GM18858 (cell line): ENCODE results near the gene C1orf21.

ENCODE experiments used
- ATAC-seq: cut with Tn5 transposase; IDR thresholded peaks from one replicate; pipeline ENCODE4 v1.9.1; 2021; ENCODE audit not compliant: unreplicated experiment

The C1orf21 gene

DNA sequence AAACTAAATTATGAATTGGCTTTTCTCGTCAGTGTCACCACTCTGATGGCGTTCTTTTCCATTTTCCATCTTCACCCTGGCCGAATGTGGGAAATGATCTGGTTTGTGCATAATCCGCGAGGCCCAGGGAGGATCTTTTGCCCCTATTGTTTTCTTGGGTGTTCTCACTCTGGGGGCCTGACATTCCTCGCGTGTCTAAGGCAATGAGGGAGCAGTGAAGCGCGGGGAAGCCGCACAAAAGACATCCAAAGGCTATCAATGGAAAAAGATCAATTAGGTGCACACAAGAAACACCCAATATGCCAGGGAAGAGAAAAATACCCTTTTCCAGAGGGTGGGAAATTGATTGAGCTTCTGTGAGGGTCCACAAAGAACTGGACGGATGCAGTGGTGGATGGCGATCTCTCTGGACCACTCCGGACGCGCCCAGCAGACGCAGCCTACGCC lies 941 bp upstream of the C1orf21 start:
- no peak for ATAC-seq

DNA sequence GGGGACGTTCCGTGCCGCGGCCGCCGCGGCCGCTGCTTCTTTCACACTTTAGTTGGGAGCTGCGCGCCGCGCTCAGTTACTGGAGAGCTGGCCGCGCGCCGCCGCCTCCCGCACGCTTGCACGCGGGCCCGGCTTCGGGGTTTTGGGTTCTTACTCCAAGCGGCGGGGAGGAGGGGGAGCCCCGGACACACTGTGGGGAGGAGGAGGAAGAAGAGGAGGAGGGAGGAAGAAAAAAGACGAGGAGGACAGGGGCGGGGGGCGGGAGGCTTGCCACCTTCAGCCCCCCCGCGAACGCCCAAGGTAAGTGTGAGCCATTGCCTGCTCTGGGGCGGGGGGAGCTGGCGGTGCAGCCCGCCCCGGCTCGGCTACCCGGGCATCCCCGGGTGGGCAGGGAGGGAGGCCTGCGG lies 243 bp downstream of the C1orf21 start:
- peak; percentile 31 for ATAC-seq

DNA sequence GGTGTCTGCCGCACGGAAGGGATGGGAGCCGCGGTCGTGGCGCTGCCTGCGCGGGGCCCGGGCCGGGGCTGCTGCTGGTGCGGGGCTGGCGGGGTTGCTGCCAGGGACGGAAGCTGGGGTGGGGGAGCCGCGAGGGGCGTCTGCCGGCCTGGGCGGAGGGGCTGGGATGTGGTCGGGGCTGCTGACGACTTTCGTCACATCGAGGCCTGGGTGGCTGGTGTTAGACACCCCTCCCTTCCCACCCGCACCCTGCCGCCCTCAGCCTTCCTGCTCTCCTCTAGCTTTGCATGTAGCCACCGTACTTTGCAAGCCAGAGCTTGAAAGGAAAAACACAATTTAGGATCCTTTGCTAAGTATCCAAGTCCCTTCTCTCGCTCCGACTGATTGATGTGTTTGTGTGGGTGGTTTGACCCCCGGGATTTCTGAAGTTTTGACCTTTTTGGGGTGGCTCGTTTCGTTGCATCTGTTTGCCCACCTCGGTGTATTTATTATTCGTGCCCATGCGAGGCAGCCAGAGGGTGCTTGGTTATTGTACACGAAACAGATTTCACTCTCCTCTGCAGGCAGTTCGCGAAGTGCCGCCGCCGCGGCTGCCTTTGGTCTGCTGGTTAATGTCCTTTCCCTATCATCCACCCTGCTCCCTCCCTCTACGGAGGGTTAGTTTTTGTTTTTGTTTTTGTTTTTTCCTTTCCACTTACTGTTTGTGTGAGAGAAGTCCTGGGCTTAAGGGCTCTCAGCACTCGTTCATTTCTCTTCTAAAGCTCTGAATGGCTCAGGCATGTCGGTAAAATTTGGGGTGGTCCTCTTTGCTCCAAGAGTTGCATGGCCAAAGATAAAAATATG lies 868 bp downstream of the C1orf21 start:
- ATAC-seq: no peak

DNA sequence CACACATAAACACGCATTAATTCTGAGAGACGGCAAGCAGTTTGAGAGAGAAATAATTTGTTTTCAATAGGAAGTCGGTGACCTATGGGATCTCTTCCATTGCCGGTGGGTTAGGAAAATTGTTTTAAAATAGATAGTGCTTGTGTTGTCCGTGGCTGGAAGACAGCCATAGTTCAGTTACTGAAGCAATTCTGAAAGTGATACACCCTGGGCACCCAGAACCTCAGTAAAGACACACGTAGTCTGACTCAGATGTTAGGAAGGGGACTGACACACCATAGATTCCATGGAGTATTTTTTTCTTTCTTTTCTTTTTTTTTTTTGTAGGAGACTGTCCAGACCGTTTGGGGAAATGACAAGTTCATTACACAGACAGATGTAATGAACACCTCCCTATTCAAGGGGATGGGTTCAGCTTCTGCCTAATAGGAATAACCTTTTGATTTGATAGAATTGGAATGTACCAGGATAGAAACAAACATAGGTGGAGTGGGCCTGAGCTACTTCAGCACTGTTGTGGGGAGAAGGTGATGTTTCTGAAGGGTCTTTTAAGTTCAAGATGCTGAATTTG lies 1.6 kb downstream of the C1orf21 start:
- no peak for ATAC-seq

DNA sequence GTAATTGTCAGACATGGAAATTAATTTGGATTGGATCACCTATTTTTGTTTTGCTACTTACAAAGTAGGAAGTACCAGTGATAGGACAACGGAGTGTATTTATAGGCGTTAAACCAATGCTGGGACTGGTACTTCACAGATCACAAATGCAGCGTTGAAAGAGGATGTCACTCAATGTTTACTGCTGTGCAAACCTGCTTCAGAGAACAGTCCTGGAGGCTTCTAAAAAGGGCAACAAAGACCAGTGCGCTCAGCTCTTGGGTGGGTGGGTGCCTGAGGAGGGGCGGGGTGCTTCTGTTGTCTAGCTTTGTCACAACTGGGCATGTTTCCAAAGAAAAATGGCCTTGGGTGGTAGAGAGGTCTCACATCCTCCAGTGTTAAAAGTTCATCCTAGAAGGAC lies 2.1 kb downstream of the C1orf21 start:
- no peak for ATAC-seq

DNA sequence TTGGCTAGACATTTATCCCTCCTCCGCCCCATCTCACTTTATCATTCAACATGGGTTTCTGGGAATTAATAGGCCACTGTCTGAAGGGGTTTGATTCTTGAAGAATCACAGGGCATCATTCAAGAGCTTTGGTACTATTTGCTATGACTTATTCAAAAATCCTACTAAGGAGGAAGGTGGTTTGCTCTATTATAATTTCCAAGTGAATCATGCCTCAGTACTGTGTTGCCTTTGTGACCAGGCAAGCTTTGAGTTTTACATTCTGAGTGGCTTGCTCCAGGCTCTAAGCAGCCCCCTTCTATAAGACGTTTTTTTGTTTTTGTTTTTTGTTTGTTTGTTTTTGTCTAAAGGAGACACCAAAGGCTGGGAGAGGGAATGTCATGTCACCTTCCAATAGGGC lies 2.6 kb downstream of the C1orf21 start:
- ATAC-seq: no peak

DNA sequence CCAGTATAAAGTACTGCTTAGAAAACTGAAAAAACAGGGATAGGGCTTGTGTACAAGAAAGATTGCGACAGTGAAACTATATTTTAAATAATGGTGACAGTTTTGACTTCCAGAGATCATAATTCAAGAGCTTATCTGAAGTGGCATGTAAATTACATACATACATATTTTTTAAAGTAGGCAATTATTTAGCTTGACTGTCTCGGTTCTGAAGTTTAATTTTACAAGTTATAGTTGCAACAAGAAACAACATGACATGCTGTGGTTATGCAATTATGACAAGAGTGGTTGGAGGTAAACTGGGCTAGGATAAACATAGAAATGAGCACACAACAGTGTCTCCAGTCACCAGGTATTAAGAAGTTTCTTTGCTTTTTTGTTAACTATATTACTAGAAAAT lies 4.1 kb downstream of the C1orf21 start:
- ATAC-seq: no peak

DNA sequence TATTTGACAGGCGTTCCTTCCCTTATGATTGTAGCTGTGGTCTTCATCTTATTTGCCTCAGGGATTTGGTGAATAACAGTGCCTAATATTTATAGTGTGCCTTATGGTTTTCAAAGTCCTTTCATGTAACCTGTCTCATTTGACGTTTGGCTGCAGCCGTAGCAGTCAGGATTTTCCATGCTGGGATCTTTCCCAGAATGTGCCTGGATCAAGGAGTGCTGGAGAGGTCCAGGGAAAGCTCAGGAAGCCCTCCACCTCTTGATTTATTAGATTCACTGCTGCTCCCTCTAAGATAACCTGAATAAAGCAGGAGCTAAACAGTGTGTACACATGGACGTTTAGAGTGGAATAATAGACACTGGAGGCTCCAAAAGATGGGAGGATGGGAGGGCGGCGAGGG lies 5.2 kb downstream of the C1orf21 start:
- no peak for ATAC-seq

DNA sequence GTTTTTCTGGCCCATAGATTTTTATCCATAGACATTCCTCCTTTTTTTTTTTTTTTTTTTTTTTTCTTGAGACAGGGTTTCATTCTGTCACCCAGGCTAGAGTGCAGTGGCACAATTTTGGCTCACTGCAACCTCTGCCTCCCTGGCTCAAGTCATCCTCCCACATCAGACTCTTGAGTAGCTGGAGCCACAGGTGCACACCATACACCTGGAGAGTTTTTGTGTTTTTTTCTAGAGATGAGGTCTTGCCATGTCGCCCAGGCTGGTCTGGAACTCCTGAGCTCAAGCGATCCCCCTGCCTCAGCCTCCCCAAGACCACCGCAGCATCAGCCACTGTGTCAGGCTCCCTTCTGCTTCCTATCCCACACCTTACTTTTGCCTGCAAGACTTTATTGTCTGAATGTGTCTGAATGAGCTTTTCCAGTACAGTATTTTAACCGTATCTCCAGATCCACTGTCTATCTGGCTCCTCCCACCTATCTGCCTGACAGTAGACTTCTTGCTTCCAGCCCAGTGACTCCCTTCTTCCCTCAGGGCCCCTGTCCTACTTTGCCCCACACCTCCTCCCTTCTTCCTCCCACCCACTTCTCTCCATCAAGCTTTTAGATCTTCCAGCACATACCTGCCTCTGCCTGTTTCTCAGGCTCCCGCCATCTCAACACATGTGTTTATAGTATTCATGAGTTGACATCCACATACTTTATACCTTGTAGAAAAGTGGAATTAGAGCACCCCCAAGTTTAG lies 6.1 kb downstream of the C1orf21 start:
- ATAC-seq: no peak

DNA sequence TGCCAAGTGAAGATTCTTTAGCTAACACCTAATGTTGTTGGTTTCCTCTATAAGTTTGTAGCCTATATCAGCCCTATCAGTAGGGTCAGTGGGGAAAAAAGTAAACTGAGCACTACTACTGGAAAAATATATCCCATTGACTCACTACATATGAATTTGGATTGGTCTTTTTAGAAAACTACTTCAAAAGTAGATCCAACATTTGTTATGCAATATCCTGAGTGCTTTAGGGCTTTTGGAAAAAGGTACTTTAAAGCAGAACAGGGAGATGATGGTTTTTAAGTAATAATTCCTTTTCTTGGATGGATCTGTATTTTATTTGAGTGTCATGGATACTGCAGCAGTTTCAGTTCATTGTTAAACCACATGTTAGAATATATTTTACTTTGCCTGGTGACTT lies 7.1 kb downstream of the C1orf21 start:
- no peak for ATAC-seq

DNA sequence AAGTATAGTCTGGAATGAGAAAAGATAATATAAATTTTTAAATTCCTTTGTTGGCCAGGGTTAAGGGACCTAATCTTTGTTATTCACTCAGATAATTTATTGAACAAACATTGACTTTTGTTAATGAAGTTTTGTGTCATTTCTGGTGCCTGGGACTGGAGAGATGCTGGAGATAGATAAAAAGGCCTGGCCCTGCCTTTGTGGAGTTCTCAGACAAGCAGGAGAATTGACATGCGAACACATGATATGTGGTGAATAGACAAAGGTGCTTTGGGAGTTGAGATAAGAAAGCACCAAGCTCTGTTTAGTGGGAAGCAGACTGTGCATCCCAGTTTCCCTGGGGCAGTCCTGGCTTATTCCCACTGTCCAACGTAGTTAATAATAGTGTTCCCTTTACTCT lies 8.5 kb downstream of the C1orf21 start:
- ATAC-seq: no peak

DNA sequence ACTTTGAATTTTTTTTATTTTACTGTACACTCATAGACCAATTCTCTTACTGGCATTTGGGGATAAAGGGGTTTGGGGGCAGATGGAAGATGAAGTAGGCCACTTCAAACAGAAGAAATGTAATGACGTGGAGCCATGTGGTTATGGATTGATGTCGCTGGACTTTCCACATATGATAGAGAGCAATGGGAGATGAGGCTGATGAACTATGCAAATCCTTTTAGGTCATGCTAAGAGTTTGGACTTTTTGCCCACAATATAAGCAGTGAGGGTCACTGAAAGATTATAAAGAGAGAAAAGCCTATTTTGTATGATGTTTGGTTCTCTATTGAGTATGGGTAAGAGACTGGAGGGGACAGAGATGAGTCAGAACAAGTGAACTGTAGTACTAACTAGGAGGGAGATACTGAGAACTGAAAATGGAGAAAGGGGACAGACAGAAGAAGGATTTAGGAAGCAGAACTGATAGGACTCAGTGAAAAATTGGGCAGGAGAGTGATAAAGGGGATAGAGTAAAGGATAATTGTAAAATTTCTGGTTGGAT lies 9.2 kb downstream of the C1orf21 start:
- no peak for ATAC-seq

DNA sequence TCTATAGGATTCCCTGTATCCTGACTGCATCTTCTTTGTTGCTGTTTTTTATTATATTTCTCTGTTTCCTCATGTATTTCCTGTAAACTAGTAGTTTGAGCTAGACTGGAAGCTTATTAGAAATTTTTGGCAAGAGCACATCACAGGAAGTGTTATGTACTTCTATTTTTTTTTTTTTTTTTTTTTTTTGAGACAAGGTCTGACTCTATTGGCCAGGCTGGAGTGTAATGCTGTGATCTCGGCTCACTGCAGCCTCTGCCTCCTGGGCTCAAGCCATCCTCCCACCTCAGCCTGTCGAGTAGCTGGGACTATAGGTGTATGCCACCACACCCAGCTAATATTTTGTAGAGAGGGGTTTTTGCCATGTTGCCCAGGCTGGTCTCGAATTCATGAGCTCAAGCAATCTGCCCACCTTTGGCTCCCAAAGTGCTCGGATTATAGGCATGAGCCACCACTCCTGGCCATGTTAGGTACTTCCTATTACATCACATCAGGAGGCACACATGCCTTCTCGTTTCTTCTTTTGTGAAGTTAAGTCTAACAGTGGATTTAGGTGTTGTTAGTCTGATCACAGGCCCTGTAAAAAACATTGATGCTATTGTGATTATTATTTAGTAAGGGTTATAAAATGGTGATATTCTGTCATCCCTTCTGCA lies 12.5 kb downstream of the C1orf21 start:
- no peak for ATAC-seq

DNA sequence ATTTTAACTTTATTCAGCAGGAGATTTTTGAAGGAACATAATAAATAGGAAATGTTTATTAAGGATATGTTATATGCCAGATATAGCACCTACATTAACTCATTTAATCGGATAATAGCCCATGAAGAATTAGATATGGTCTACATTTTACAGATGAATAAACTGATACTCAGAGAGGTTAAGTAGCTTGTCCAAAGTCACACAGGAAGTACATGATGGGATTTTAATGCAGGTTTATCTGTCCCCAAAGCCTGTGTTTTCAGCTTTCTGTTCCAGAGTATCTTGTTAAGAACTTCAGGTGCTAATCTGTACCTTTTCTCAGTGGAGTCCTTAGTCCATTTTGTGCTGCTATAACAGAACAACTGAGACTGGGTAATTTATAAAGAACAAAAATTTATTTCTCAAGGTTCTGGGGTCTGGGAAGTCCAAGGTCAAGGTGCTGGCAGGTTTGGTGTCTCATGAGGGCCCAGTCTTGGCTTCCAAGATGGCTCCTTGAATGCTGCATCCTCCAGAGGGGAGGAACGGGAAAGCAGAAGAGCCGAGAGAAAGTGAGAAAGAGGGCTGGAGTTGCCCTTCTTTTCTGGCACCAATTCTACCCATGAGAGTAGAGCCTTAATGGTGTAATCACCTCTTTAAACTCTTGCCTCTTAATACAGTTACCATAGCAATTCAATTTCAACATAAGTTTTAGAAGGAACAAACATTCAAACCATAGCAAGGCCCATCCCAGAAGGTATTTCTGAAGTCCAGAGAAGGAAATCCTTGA lies 17.3 kb downstream of the C1orf21 start:
- no peak for ATAC-seq

DNA sequence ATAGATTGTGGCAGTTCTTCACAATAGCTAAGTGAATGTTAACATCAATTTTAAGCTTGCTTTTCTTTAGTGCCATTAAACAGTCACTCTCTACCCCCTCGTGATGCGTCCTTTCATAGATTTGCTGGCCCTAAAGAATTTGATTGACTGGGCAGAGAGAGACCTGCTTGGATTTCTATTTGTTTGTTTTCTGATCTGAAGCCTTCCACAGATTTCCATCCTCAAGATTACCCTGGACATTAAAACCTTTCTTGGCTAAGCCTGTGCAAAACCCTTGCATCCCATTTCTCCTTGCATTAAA lies 17.8 kb downstream of the C1orf21 start:
- ATAC-seq: no peak

DNA sequence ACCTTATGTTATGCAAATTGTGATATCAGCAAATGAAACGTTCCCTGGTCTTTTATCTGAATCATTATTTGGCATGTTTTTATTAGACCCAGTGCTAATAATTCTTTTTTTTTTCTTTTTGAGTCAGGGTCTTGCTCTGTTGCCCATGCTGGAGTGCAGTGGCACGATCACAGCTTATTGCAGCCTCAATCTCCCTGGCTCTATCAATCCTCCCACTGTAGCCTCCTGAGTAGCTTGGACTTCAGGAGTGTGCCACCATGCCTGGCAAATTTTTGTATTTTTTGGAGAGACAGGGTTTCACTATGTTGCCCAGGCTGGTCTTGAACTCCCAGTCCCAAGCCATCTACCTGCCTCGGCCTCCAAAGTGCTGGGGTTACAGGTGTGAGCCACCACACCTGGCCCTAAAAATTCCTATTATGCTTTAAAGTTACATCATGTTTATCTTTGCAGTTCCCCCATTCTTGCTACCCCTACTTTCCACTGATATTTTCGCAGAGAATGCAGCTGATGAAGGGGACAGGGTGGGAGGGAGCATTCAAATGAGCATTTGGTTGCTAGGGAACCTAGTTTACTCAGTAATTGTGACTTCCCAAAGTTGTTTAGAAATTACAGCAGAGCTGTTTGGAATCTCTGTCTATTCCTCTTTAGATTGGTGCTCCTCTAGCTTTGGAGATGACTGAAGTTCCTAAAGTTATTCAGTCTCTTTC lies 18.4 kb downstream of the C1orf21 start:
- ATAC-seq: no peak

DNA sequence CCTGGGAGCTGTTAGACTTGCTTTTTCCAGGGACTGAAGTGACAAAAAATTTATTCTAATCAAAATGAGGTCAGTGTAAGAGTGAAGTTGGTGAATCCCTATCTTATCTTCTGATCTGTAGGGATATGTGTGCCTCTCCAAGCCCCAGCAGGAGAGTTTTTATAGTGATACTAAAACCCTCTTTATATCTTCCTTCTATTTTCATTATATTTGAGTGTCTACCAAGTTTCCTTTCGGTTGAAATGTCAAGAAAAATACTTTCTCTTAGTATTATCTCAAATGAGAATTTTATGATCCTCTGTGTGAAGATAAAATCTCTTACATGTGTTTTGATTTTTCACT lies 18.9 kb downstream of the C1orf21 start:
- ATAC-seq: no peak

DNA sequence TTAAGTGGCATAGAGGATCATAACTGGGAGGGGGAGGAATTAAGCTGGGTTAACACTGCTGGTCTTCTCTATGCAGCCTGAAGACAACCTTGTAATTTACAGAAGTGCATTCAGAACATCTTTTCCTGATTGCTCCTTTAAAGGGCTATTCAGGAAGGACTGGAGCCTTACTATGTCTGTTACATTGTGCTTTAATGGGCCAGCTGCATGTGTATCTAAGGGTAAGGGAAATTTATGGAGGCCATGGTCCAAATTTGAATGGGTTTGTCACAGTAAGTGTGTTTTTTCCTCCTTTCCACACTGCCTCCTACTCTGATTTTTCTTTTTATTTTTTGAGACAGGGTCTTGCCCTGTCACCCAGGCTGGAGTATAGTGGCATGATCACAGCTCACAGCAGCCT lies 19.6 kb downstream of the C1orf21 start:
- no peak for ATAC-seq

DNA sequence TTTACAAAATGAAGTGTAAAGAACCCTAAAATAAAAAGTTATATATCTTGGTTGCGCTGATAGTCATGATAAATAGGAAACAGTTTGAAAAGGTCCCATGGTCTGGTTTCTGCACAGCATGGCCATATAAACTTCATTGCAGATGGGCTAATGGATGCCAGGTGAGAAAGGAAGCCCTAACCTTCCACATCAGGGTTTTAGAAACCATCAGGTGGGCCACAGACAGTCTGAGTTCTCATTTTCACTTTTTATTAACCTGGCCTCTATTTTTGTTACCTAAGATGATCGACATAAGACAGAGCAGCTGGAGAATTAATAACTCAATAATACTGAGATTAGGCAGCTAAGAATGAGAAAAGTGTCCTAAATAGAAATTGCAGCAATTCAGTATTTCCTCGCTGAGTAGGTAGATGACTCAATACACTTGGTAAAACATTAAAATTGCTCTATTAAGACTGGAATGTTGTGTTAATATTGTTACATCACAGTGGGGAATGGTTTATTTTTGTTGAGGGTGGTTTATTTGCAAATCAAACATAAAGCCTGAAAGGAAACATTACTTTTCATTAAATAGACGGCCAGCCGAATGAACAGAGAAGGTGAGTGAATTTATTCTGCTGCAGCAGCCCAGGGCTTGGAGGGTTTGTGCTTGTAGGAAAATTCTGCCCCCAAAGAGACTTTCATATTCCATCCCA lies 21.1 kb downstream of the C1orf21 start:
- no peak for ATAC-seq

DNA sequence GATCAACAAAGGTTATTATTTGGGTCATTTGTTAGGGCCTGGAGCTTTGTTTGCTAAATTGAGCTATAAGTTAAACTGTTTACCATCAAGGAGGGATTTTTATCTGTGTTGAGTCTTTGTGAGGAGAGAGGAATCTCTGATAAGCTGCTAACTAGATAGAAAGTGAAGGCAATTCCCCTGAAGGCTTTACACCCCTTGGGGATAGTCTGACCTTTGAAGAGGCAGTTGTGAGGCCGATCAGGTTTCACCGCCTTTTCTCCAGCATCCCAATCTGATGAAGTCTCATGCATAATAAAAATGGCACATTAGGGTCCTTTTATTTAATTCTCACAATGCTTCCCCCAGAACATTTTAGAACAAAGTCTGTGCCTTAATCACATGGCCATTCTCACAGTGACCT lies 21.8 kb downstream of the C1orf21 start:
- ATAC-seq: no peak
